Measurements from ENCODE around the gene DNAJA2. TPM values are rescaled to one million over a fixed set of nuclear protein-coding genes. Genes with fewer than 3 reads are reported as not detected.

DNAJA2 gene
- polyA plus RNA-seq, 1 donor from 2014 or later, result 99.5 TPM

DNA sequence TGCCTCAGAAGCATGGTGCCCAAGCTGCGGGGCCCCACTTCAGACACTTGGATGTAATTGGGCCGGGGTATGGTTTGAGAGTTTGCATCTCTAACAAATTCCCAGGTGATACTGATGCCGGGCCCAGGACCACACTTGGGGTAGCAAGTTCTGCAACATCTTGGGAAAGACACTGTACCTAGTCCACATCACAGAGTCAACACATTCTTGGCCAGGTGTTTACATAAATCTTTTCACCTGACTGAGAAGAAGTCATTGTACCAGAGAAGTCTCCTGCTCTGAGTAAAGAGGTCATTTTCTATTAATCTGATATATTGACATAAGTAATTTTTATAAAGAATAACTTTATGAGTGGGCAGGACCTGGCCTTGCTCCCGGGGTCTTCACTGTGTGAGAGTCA lies 61.8 kb downstream of the DNAJA2 start:
- Histone ChIP-seq H3F3A (ENCODE audit: insufficient read depth, low read length, poor library complexity, severe bottlenecking) (no peaks in the 10 kb centered on the region), H3K9me2 (ENCODE audit: insufficient read depth, low read length) (no peaks in the 10 kb centered on the region), H3K4me3 (ENCODE audit: low read length) (no peak overlapping the region), H3K9ac (ENCODE audit: low read length) (no peak overlapping the region), H3K27me3 (ENCODE audit: insufficient read depth, low read depth, low read length) (no peaks in the 10 kb centered on the region), H3K27ac (ENCODE audit: low read length) (no peak overlapping the region), H3K4me2 (ENCODE audit: low read length) (no peak overlapping the region), H3K36me3 (ENCODE audit: insufficient read depth, low read length) (no peaks in the 10 kb centered on the region), H2AFZ (ENCODE audit: low read depth, low read length) (no peak overlapping the region), H3K9me3 (ENCODE audit: low read length) (no peaks in the 10 kb centered on the region), H4K20me1 (ENCODE audit: insufficient read depth) (no peaks in the 10 kb centered on the region), H3K79me2 (replicated peaks; ENCODE audit: insufficient read depth, low read length) (no peaks in the 10 kb centered on the region)
- TF ChIP-seq RAD21 (conservative IDR thresholded peaks at IDR 0.05) (no peak), POLR2AphosphoS5 (IDR thresholded peaks at IDR 0.05) (no peak), MXI1 (conservative IDR thresholded peaks at IDR 0.05; ENCODE audit: poor library complexity, severe bottlenecking) (no peak), EP300 (conservative IDR thresholded peaks at IDR 0.05; ENCODE audit: poor library complexity, severe bottlenecking) (no peak), SMC3 (conservative IDR thresholded peaks at IDR 0.05; ENCODE audit: poor library complexity) (no peak), TAF1 (IDR thresholded peaks at IDR 0.05; ENCODE audit: low read depth) (no peak), EZH2 (IDR thresholded peaks at IDR 0.05; ENCODE audit: borderline replicate concordance, insufficient read depth, low read length, poor library complexity, severe bottlenecking) (no peak)
- TF ChIP-seq, protein P1, sequence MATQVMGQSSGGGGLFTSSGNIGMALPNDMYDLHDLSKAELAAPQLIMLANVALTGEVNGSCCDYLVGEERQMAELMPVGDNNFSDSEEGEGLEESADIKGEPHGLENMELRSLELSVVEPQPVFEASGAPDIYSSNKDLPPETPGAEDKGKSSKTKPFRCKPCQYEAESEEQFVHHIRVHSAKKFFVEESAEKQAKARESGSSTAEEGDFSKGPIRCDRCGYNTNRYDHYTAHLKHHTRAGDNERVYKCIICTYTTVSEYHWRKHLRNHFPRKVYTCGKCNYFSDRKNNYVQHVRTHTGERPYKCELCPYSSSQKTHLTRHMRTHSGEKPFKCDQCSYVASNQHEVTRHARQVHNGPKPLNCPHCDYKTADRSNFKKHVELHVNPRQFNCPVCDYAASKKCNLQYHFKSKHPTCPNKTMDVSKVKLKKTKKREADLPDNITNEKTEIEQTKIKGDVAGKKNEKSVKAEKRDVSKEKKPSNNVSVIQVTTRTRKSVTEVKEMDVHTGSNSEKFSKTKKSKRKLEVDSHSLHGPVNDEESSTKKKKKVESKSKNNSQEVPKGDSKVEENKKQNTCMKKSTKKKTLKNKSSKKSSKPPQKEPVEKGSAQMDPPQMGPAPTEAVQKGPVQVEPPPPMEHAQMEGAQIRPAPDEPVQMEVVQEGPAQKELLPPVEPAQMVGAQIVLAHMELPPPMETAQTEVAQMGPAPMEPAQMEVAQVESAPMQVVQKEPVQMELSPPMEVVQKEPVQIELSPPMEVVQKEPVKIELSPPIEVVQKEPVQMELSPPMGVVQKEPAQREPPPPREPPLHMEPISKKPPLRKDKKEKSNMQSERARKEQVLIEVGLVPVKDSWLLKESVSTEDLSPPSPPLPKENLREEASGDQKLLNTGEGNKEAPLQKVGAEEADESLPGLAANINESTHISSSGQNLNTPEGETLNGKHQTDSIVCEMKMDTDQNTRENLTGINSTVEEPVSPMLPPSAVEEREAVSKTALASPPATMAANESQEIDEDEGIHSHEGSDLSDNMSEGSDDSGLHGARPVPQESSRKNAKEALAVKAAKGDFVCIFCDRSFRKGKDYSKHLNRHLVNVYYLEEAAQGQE (IDR thresholded peaks at IDR 0.05; ENCODE audit: borderline replicate concordance), result no peak
- TF ChIP-seq, protein P2, sequence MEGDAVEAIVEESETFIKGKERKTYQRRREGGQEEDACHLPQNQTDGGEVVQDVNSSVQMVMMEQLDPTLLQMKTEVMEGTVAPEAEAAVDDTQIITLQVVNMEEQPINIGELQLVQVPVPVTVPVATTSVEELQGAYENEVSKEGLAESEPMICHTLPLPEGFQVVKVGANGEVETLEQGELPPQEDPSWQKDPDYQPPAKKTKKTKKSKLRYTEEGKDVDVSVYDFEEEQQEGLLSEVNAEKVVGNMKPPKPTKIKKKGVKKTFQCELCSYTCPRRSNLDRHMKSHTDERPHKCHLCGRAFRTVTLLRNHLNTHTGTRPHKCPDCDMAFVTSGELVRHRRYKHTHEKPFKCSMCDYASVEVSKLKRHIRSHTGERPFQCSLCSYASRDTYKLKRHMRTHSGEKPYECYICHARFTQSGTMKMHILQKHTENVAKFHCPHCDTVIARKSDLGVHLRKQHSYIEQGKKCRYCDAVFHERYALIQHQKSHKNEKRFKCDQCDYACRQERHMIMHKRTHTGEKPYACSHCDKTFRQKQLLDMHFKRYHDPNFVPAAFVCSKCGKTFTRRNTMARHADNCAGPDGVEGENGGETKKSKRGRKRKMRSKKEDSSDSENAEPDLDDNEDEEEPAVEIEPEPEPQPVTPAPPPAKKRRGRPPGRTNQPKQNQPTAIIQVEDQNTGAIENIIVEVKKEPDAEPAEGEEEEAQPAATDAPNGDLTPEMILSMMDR (IDR thresholded peaks at IDR 0.05; ENCODE audit: poor library complexity, severe bottlenecking), result no peak

DNA sequence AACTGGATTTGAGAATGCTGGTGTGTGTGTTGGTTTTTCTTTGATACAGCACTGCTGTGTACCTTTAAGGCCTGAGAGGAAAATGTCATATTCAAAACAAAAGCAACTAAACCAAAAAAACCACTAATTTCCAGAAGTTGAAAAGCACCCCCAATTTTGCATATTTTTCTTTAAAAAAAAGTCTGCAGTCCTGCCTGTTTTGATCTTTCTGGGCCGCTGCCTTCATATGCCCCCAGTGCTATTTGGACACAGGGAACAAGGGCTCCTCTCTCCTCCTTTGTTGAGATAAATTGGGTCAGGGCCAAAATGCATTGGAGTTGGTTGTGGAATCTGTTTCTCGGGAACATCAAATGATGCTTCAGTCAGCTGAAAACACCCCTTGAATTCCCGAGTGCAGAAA lies 62.4 kb downstream of the DNAJA2 start:
- no peak overlapping the region for H3K4me3 ChIP-seq (ENCODE audit: low read length)
- no peaks in the 10 kb centered on the region for H3K27me3 ChIP-seq (ENCODE audit: insufficient read depth, low read depth, low read length)
- H3K9me2 ChIP-seq (ENCODE audit: insufficient read depth, low read length), result no peaks in the 10 kb centered on the region
- no peaks in the 10 kb centered on the region for H3F3A ChIP-seq (ENCODE audit: insufficient read depth, low read length, poor library complexity, severe bottlenecking)
- no peak overlapping the region for H3K27ac ChIP-seq (ENCODE audit: low read length)
- H3K9me3 ChIP-seq (ENCODE audit: low read length), result no peaks in the 10 kb centered on the region
- H3K36me3 ChIP-seq (ENCODE audit: insufficient read depth, low read length), result no peaks in the 10 kb centered on the region
- no peak overlapping the region for H2AFZ ChIP-seq (ENCODE audit: low read depth, low read length)
- no peak overlapping the region for H3K4me2 ChIP-seq (ENCODE audit: low read length)
- H3K9ac ChIP-seq (ENCODE audit: low read length), result no peak overlapping the region
- no peak for TF ChIP-seq EP300 (conservative IDR thresholded peaks at IDR 0.05; ENCODE audit: poor library complexity, severe bottlenecking)
- TF ChIP-seq POLR2AphosphoS5 (IDR thresholded peaks at IDR 0.05), result no peak
- TF ChIP-seq TAF1 (IDR thresholded peaks at IDR 0.05; ENCODE audit: low read depth), result no peak
- TF ChIP-seq, protein P2 (IDR thresholded peaks at IDR 0.05; ENCODE audit: poor library complexity, severe bottlenecking), result no peak
- no peak for TF ChIP-seq SMC3 (conservative IDR thresholded peaks at IDR 0.05; ENCODE audit: poor library complexity)
- TF ChIP-seq EZH2 (IDR thresholded peaks at IDR 0.05; ENCODE audit: borderline replicate concordance, insufficient read depth, low read length, poor library complexity, severe bottlenecking), result no peak
- TF ChIP-seq, protein P1 (IDR thresholded peaks at IDR 0.05; ENCODE audit: borderline replicate concordance), result no peak
- no peak for TF ChIP-seq RAD21 (conservative IDR thresholded peaks at IDR 0.05)
- no peak for TF ChIP-seq MXI1 (conservative IDR thresholded peaks at IDR 0.05; ENCODE audit: poor library complexity, severe bottlenecking)
- no peaks in the 10 kb centered on the region for H4K20me1 ChIP-seq (ENCODE audit: insufficient read depth)
- no peaks in the 10 kb centered on the region for H3K79me2 ChIP-seq (replicated peaks; ENCODE audit: insufficient read depth, low read length)
